ENCODE measurements around the gene ZNF644.

Gene ZNF644

GRCh38 chr1:90963651-90964050 lies 58.2 kb downstream of the ZNF644 start:
- Histone ChIP-seq H3K4me1 (ENCODE audit: control insufficient read depth in 1 of 2, insufficient read depth in 2 of 2, low read length in 2 of 2) (no peaks in the 10 kb centered on the region), H3K9ac (ENCODE audit: low read depth in 1 of 2, low read length in 2 of 2) (no peak overlapping the region), H3K9me3 (ENCODE audit: control insufficient read depth in 1 of 2, low read length in 2 of 2) (no peaks in the 10 kb centered on the region), H3K27ac (ENCODE audit: low read depth, low read length) (no peak overlapping the region), H3K4me3 (ENCODE audit: low read depth in 1 of 2, low read length in 2 of 2) (no peak overlapping the region), H3K36me3 (ENCODE audit: control insufficient read depth in 1 of 2, insufficient read depth in 2 of 2, low read length in 2 of 2) (peaks cover 0 to 2% of the 10 kb centered on the region in 2 donors), H3K27me3 (ENCODE audit: control insufficient read depth in 1 of 2, insufficient read depth in 2 of 2, low read length in 2 of 2) (no peaks in the 10 kb centered on the region)

- Histone ChIP-seq H3K4me1 (ENCODE audit: control insufficient read depth in 1 of 2, insufficient read depth in 2 of 2, low read length in 2 of 2) (no peaks in the 10 kb centered on the region), H3K9ac (ENCODE audit: low read depth in 1 of 2, low read length in 2 of 2) (no peak overlapping the region), H3K27ac (ENCODE audit: low read depth, low read length) (no peak overlapping the region), H3K27me3 (ENCODE audit: control insufficient read depth in 1 of 2, insufficient read depth in 2 of 2, low read length in 2 of 2) (no peaks in the 10 kb centered on the region), H3K9me3 (ENCODE audit: control insufficient read depth in 1 of 2, low read length in 2 of 2) (no peaks in the 10 kb centered on the region), H3K36me3 (ENCODE audit: control insufficient read depth in 1 of 2, insufficient read depth in 2 of 2, low read length in 2 of 2) (peaks cover 0 to 2% of the 10 kb centered on the region in 2 donors), H3K4me3 (ENCODE audit: low read depth in 1 of 2, low read length in 2 of 2) (no peak overlapping the region)
Measured at GRCh38 chr1:90963236-90963635, 58.6 kb downstream of the ZNF644 start.

GRCh38 chr1:90959352-90960206 lies 62.3 kb downstream of the ZNF644 start:
- Histone ChIP-seq H3K9me3 (ENCODE audit: control insufficient read depth in 1 of 2, low read length in 2 of 2) (no peaks in the 10 kb centered on the region), H3K36me3 (ENCODE audit: control insufficient read depth in 1 of 2, insufficient read depth in 2 of 2, low read length in 2 of 2) (peaks cover 0 to 5% of the 10 kb centered on the region in 2 donors), H3K4me3 (ENCODE audit: low read depth in 1 of 2, low read length in 2 of 2) (no peak overlapping the region), H3K27me3 (ENCODE audit: control insufficient read depth in 1 of 2, insufficient read depth in 2 of 2, low read length in 2 of 2) (no peaks in the 10 kb centered on the region), H3K27ac (ENCODE audit: low read depth, low read length) (no peak overlapping the region), H3K4me1 (ENCODE audit: control insufficient read depth in 1 of 2, insufficient read depth in 2 of 2, low read length in 2 of 2) (no peaks in the 10 kb centered on the region), H3K9ac (ENCODE audit: low read depth in 1 of 2, low read length in 2 of 2) (no peak overlapping the region)

- Histone ChIP-seq H3K9me3 (ENCODE audit: control insufficient read depth in 1 of 2, low read length in 2 of 2) (no peaks in the 10 kb centered on the region), H3K27me3 (ENCODE audit: control insufficient read depth in 1 of 2, insufficient read depth in 2 of 2, low read length in 2 of 2) (no peaks in the 10 kb centered on the region), H3K27ac (ENCODE audit: low read depth, low read length) (no peak overlapping the region), H3K9ac (ENCODE audit: low read depth in 1 of 2, low read length in 2 of 2) (no peak overlapping the region), H3K4me1 (ENCODE audit: control insufficient read depth in 1 of 2, insufficient read depth in 2 of 2, low read length in 2 of 2) (no peaks in the 10 kb centered on the region), H3K4me3 (ENCODE audit: low read depth in 1 of 2, low read length in 2 of 2) (no peak overlapping the region), H3K36me3 (ENCODE audit: control insufficient read depth in 1 of 2, insufficient read depth in 2 of 2, low read length in 2 of 2) (peaks cover 0 to 3% of the 10 kb centered on the region in 2 donors)
Measured at GRCh38 chr1:90957497-90957896, 64.3 kb downstream of the ZNF644 start.

- Histone ChIP-seq H3K4me3 (ENCODE audit: low read depth in 1 of 2, low read length in 2 of 2) (no peak overlapping the region), H3K4me1 (ENCODE audit: control insufficient read depth in 1 of 2, insufficient read depth in 2 of 2, low read length in 2 of 2) (no peaks in the 10 kb centered on the region), H3K9me3 (ENCODE audit: control insufficient read depth in 1 of 2, low read length in 2 of 2) (no peaks in the 10 kb centered on the region), H3K36me3 (ENCODE audit: control insufficient read depth in 1 of 2, insufficient read depth in 2 of 2, low read length in 2 of 2) (peaks cover 0 to 3% of the 10 kb centered on the region in 2 donors), H3K27ac (ENCODE audit: low read depth, low read length) (no peak overlapping the region), H3K27me3 (ENCODE audit: control insufficient read depth in 1 of 2, insufficient read depth in 2 of 2, low read length in 2 of 2) (no peaks in the 10 kb centered on the region), H3K9ac (ENCODE audit: low read depth in 1 of 2, low read length in 2 of 2) (no peak overlapping the region)
Measured at GRCh38 chr1:90955769-90956168, 66.1 kb downstream of the ZNF644 start.

- H3K4me3 ChIP-seq (ENCODE audit: low read depth in 1 of 2, low read length in 2 of 2), result no peak overlapping the region
- H3K9me3 ChIP-seq (ENCODE audit: control insufficient read depth in 1 of 2, low read length in 2 of 2), result no peaks in the 10 kb centered on the region
- no peaks in the 10 kb centered on the region for H3K27me3 ChIP-seq (ENCODE audit: control insufficient read depth in 1 of 2, insufficient read depth in 2 of 2, low read length in 2 of 2)
- no peaks in the 10 kb centered on the region for H3K4me1 ChIP-seq (ENCODE audit: control insufficient read depth in 1 of 2, insufficient read depth in 2 of 2, low read length in 2 of 2)
- H3K36me3 ChIP-seq (ENCODE audit: control insufficient read depth in 1 of 2, insufficient read depth in 2 of 2, low read length in 2 of 2), result peaks cover 0 to 3% of the 10 kb centered on the region in 2 donors
- no peak overlapping the region for H3K27ac ChIP-seq (ENCODE audit: low read depth, low read length)
- no peak overlapping the region for H3K9ac ChIP-seq (ENCODE audit: low read depth in 1 of 2, low read length in 2 of 2)
Measured at GRCh38 chr1:90952906-90953305, 68.9 kb downstream of the ZNF644 start.

- Histone ChIP-seq H3K27me3 (ENCODE audit: control insufficient read depth in 1 of 2, insufficient read depth in 2 of 2, low read length in 2 of 2) (no peaks in the 10 kb centered on the region), H3K4me1 (ENCODE audit: control insufficient read depth in 1 of 2, insufficient read depth in 2 of 2, low read length in 2 of 2) (no peaks in the 10 kb centered on the region), H3K9me3 (ENCODE audit: control insufficient read depth in 1 of 2, low read length in 2 of 2) (no peaks in the 10 kb centered on the region), H3K4me3 (ENCODE audit: low read depth in 1 of 2, low read length in 2 of 2) (no peak overlapping the region), H3K9ac (ENCODE audit: low read depth in 1 of 2, low read length in 2 of 2) (no peak overlapping the region), H3K36me3 (ENCODE audit: control insufficient read depth in 1 of 2, insufficient read depth in 2 of 2, low read length in 2 of 2) (peaks cover 0 to 1% of the 10 kb centered on the region in 2 donors), H3K27ac (ENCODE audit: low read depth, low read length) (no peak overlapping the region)
Measured at GRCh38 chr1:90951009-90951408, 70.8 kb downstream of the ZNF644 start.

- no peaks in the 10 kb centered on the region for H3K9me3 ChIP-seq (ENCODE audit: control insufficient read depth in 1 of 2, low read length in 2 of 2)
- no peaks in the 10 kb centered on the region for H3K27me3 ChIP-seq (ENCODE audit: control insufficient read depth in 1 of 2, insufficient read depth in 2 of 2, low read length in 2 of 2)
- peaks cover 0 to 3% of the 10 kb centered on the region in 2 donors for H3K36me3 ChIP-seq (ENCODE audit: control insufficient read depth in 1 of 2, insufficient read depth in 2 of 2, low read length in 2 of 2)
- H3K9ac ChIP-seq (ENCODE audit: low read depth in 1 of 2, low read length in 2 of 2), result no peak overlapping the region
- no peak overlapping the region for H3K4me3 ChIP-seq (ENCODE audit: low read depth in 1 of 2, low read length in 2 of 2)
- no peak overlapping the region for H3K27ac ChIP-seq (ENCODE audit: low read depth, low read length)
- no peaks in the 10 kb centered on the region for H3K4me1 ChIP-seq (ENCODE audit: control insufficient read depth in 1 of 2, insufficient read depth in 2 of 2, low read length in 2 of 2)
Measured at GRCh38 chr1:90948301-90948700, 73.5 kb downstream of the ZNF644 start.

- Histone ChIP-seq H3K36me3 (ENCODE audit: control insufficient read depth in 1 of 2, insufficient read depth in 2 of 2, low read length in 2 of 2) (peaks cover 0 to 3% of the 10 kb centered on the region in 2 donors), H3K27ac (ENCODE audit: low read depth, low read length) (no peak overlapping the region), H3K9me3 (ENCODE audit: control insufficient read depth in 1 of 2, low read length in 2 of 2) (no peaks in the 10 kb centered on the region), H3K9ac (ENCODE audit: low read depth in 1 of 2, low read length in 2 of 2) (no peak overlapping the region), H3K27me3 (ENCODE audit: control insufficient read depth in 1 of 2, insufficient read depth in 2 of 2, low read length in 2 of 2) (no peaks in the 10 kb centered on the region), H3K4me1 (ENCODE audit: control insufficient read depth in 1 of 2, insufficient read depth in 2 of 2, low read length in 2 of 2) (no peaks in the 10 kb centered on the region), H3K4me3 (ENCODE audit: low read depth in 1 of 2, low read length in 2 of 2) (no peak overlapping the region)
Measured at GRCh38 chr1:90946630-90947029, 75.2 kb downstream of the ZNF644 start.

GRCh38 chr1:90945287-90945686 lies 76.5 kb downstream of the ZNF644 start:
- Histone ChIP-seq H3K27me3 (ENCODE audit: control insufficient read depth in 1 of 2, insufficient read depth in 2 of 2, low read length in 2 of 2) (no peaks in the 10 kb centered on the region), H3K4me3 (ENCODE audit: low read depth in 1 of 2, low read length in 2 of 2) (no peak overlapping the region), H3K9me3 (ENCODE audit: control insufficient read depth in 1 of 2, low read length in 2 of 2) (no peaks in the 10 kb centered on the region), H3K27ac (ENCODE audit: low read depth, low read length) (no peak overlapping the region), H3K36me3 (ENCODE audit: control insufficient read depth in 1 of 2, insufficient read depth in 2 of 2, low read length in 2 of 2) (peaks cover 0 to 11% of the 10 kb centered on the region in 2 donors), H3K9ac (ENCODE audit: low read depth in 1 of 2, low read length in 2 of 2) (no peak overlapping the region), H3K4me1 (ENCODE audit: control insufficient read depth in 1 of 2, insufficient read depth in 2 of 2, low read length in 2 of 2) (no peaks in the 10 kb centered on the region)

Data from duodenal mucosa (tissue), 2 donors.